Measurements from ENCODE around the gene CNPY3.
"Not testable (repeated sequence)": the region's sequence is repeated elsewhere in the genome, so short reads cannot be mapped to it uniquely, and the experiment has no call there.

Gene CNPY3

DNA sequence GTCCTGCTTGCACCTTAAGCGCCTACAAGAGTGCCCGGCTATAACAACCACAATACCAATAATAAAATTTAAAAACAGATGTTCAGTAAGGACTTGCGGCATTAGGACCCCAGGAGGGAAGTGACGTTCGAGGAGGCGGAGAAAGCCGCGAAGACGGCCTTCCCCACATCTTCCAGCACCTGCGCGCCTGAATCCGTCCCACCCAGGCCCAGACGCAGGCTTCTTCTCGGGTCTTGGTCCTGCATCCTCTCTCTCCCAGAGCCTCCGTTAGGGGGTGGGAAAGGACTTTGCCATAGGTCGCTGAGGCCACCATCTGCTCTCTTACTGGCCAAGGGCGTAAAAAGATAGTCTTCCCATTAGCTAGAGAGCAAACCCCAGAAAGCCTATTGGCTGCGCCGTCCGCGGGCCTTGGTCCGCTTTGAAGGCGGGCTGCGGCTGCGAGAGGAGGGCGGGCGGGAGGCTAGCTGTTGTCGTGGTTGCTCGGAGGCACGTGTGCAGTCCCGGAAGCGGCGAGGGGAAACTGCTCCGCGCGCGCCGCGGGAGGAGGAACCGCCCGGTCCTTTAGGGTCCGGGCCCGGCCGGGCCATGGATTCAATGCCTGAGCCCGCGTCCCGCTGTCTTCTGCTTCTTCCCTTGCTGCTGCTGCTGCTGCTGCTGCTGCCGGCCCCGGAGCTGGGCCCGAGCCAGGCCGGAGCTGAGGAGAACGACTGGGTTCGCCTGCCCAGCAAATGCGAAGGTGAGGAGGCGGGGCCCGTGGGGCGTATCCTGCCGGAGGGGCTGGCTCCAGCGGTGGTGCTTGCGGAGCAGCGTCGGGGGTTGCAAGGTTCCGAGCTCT is at the start of gene CNPY3:
TSS of gene CNPY3 (plus strand) at position 495 of the 835 bp plus-strand sequence. CDS start at position 586, 91 bp downstream.
- peak; percentile 96 for DNase-seq (ENCODE audit: low spot score)

DNA sequence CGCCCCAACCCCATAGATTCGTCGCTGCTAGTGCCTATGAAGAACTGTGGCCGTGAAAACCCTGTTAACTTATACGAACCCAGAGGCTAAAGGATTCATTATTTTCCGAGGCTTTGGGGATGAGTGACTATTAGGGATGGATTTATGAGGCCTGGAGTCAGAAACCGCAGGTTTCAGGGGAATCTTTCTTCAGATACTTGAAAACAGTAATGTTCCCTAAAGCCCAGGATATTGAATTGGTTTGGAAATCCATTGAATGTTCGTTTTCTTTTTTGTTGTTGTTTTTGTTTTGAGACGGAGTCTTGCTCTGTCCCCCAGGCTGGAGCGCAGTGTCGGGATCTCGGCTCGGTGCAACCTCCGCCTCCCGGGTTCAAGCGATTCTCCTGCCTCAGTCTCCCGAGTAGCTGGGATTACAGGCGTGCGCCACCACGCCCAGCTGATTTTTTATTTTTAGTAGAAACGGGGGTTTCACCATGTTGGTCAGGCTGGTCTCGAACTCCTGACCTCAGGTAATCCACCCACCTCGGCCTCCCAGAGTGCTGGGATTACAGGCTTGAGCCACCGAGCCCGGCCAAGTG is 49.0 kb upstream of the CNPY3 start:
- DNase-seq (ENCODE audit: low spot score) = not testable (repeated sequence)

DNA sequence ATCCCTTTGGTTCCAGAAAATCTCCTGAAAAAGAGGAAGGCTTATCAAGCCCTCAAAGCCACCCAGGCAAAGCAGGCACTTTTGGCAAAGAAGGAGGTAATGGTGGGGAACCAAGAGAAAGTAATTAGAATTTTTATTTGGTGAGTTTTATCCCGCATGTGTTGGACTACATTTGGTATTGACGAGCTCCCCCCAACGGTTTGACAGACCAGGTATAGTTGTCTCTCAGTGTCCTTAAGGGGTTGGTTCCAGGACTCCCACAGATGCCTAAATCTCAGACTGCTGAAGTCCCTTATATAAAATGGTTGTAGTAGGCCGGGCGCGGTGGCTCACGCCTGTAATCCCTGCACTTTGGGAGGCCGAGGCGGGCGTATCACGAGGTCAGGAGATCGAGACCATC is 48.4 kb upstream of the CNPY3 start:
- DNase-seq (ENCODE audit: low spot score) = not testable (repeated sequence)

DNA sequence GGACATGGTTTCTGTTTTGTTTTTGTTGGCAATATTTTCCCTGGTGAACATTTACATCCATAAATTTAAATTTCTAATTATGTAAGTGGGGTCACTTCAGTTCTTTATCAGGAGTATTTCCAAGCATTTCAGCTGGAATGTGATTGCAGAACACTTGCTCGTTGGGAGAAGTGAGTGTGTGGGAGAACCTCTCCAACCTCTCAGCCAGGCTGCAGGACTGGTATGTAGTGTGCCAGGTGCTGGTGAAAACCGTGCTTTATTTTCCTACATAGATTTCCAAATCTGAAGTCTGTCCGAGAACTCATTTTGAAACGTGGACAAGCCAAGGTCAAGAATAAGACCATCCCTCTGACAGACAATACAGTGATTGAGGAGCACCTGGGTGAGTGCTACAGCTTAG is 43.6 kb upstream of the CNPY3 start:
- DNase-seq (ENCODE audit: low spot score) = no peak

DNA sequence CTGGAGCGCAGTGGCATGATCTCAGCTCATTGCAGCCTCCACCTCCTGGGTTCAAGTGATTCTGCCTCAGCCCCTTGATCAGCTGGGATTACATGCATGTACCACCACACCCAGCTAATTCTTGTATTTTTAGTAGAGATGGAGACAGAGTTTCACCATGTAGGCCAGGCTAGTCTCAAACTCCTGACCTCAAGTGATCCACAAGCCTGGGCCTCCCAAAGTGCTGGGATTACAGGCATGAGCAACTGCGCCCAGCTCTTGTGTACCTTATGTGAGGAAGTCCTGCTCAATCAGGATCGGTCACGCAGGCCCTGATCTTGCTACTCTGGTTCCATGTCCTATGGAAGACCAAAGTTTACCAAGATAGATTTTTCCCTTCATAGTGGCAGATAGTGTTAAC is 41.1 kb upstream of the CNPY3 start:
- DNase-seq (ENCODE audit: low spot score) = not testable (repeated sequence)

DNA sequence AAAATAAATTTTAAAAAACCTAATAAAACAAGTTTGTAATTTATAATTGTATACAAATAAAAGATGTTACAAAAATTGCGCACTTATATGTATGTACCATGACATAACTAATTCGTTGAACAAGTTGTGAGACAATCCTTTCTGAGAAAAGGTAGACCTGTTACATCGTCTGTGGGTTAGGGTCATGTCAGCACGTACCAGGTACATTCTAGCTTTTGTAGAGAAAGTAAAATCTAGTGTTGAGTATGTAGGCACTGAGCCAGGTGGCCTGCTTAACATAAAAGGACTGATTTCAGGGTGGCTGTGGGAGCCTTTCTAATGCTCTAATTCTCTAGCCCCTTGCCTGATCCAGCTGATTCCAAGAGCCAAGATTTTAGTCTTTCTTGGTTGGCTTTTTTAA is 39.5 kb upstream of the CNPY3 start:
- DNase-seq (ENCODE audit: low spot score) = no peak

DNA sequence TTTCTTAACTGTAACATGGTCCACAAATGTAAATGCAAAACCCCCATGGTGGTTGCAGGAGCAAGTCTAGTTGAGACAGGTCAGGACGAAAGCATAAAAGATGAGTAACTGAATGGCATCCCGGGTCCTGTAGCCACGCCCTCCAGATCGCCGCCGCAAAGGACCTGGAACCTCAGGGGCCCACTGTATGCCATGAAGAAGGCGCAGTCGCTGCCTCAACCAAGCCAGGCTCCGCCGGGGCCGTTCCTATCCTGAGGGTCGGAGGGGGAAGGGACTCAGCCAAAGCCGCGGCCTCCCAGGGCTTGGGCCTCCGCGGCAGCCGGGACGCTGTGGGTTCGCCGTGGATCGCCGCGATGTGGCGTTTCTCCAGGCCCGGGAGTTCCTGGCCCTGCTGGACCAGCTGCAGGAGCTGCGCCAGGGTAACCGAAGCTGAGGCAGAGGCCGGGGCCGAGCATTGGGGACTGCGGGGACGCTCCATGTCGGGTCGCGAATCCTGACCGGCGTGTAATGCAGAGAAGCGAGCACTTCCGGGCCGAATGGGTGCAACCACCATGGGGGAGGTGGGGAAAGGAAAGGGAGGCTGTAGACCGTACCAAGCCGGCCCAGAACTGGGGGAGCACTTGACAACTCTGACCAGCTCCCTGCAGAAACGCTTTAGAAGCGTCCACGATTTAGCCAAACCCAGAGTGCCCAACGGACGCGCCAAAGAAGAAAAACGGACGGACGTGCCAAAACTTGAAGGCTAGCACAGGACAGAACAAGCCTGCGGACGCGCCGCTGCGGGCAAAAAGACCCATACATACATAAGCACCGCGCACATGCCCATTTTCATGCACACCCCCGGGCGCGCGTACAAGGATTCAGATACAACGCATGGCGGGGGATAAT is 38.7 kb upstream of the CNPY3 start:
- DNase-seq (ENCODE audit: low spot score) = peak; percentile 97

DNA sequence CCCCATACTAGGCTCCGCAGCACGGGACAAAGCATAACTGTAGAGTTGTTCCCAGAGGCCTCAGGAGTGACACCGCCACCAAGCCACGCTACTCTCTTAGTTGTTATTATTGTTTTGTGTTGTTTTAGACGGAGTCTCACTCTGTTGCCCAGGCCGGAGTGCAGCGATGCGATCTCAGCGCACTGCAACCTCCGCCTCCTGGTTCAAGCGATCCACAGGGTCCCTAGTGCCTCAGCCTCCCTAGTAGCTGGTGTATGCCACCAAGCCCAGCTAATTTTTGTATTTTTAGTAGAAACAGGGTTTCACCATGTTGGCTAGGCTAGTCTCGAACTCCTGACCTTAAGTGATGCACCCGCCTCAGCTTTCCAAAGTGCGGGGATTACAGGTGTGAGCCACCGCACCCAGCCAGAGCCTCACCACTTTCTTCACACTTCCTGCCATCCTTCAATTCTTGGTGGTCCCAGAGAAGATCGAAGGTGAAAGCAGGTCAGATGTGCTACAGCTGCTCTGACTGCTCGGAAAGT is 38.0 kb upstream of the CNPY3 start:
- no peak for DNase-seq (ENCODE audit: low spot score)

DNA sequence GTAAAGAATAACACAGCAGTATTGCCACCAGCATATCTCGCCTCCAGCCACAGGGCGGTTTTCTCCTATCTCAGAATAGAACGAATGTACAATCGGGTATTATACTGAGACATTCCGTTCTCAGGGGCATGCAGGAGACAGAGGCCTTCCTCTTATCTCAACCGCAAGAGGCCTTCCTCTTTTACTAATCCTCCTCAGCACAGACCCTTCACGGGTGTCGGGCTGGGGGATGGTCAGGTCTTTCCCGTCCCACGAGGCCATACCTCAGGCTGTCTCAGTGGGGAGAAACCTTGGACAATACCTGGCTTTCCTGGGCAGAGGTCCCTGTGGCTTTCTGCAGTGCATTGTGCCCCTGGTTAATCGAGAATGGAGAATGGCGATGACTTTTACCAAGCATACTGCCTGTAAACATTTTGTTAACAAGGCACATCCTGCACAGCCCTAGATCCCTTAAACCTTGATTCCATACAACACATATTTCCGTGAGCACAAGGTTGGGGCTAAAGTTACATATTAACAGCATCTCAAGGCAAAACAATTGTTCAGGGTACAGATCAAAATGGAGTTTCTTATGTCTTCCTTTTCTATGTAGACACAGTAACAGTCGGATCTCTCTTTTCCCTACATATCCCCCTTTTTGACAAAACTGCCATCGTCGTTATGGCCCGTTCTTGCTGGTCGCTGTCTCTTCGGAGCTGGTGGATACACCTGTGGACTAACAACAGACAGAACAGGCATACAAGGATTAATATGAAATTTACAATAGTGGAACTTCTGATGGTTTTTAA is 35.0 kb upstream of the CNPY3 start:
- not testable (repeated sequence) for DNase-seq (ENCODE audit: low spot score)

DNA sequence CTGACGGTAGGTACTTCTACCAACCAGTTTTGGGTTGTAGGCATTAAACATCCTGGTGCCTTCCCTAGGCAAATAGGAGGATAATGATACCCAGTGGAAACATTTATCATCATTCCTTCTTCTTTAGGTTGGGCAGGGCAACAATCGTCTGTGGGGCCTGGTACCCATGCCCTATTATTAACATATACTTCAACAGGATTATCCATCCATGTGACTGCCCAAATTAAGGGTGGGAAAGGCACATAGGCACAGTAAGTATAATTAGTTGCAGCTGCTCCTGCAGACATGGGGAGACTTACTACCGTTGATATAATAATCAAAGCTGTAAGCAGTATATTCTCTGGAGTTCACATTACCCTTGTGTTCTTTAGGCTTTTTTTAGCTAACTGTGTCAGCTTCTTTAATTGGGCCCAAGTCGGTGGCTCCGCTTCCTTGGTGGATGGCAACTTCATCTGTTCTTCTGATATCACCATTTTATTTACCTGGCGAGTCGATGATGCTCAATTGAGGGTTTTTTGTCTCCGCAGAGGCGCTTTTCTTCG is 33.0 kb upstream of the CNPY3 start:
- no peak for DNase-seq (ENCODE audit: low spot score)

DNA sequence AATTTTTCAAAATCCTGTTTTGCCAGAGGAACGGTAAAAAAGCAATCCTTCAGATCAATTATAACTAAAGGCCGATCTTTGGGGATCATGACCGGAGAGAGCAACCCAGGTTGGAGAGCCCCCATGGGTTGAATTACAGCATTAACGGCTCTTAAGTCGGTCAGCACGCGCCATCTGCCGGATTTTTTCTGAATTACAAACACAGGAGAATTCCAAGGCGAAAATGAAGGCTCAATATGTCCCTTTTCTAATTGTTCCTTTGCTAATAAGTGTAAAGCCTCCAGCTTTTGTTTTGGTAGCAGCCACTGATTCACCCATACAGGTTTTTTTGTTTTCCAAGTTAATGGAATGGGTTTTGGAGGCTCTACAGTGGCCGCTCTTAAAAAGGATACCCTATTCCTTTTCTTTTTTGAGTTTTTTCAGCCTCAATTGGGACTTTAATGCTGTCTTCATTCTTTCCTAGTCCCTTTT is 30.4 kb upstream of the CNPY3 start:
- DNase-seq (ENCODE audit: low spot score) = peak; percentile 39

DNA sequence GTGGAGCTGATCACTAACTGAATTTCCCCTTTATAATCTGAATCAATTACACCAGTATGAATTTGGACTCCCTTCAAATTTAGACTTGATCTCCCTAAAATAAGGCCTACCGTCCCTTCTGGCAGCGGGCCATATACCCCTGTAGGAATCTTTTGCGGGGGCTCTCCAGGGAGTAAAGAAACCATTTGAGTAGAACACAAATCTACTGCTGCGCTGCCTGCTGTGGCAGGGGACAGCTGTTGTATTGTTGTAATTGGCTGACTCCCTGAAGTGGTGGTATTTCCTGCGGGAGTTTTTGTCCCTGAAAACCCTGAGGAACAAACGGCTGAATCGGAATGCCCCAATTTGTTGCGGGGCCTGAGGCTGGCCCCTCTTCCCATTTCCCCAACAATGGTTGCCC is 29.4 kb upstream of the CNPY3 start:
- DNase-seq (ENCODE audit: low spot score) = no peak

DNA sequence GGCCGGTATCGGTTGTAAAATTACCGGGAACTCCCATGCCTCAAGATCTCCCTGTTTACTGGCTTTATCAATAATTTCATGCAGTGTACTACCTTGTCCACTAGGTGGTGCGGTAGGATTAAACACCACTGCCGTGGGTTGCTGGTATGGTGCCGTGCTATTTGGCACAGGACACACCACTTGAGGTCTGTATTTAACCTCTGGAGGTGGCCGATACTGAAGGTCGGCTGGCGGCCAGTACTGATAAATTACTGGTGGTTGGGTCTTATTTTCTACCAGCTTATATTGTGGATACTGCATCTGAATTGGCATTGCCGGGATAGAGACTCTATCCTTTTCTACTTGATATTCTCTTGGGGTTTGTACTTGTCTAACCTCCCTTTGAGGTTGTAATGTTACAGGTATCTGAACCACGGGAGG is 27.7 kb upstream of the CNPY3 start:
- DNase-seq (ENCODE audit: low spot score) = peak; percentile 75

DNA sequence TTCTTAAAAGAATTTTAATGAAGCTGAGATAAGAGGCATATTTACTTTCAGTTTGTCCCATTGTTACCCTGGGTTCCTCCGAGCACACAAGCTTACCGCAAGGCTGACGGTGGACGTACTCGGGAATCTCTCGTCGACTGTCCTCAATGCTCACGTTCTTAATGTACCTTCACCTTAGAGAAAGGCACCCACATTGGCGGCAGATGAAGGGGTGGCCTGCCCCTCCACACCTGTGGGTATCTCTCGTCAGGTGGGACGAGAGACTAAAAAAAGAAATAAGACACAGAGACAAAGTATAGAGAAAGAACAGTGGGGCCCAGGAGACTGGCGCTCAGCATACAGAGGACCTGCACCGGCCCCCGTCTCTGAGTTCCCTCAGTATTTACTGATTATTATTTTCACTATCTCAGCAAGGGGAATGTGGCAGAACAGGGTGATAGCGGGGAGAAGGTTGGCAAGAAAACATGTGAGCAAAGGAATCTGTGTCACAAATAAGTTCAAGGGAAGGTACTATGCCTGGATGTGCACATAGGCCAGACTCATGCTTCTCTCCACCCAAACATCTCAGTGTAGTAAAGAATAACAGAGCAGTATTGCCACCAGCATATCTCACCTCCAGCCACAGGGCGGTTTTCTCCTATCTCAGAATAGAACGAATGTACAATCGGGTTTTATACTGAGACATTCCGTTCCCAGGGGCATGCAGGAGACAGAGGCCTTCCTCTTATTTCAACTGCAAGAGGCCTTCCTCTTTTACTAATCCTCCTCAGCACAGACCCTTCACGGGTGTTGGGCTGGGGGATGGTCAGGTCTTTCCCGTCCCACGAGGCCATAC is 26.6 kb upstream of the CNPY3 start:
- DNase-seq (ENCODE audit: low spot score) = not testable (repeated sequence)

DNA sequence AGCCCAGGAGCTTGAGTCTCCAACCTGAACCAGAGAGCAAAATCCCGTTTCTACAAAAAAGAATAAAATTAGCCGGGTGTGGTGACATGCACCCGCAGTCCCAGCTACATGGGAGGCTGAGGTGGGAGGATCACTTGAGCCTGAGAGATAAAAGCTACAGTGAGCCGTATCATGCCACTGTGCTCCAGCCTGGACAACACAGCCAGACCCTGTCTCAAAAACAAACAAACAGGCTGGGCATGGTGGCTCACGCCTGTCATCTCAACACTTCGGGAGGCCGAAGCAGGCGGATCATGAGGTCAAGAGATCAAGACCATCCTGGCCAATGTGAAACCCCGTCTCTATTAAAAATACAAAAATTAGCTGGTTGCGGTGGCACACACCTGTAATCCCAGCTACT is 24.8 kb upstream of the CNPY3 start:
- DNase-seq (ENCODE audit: low spot score) = no peak

DNA sequence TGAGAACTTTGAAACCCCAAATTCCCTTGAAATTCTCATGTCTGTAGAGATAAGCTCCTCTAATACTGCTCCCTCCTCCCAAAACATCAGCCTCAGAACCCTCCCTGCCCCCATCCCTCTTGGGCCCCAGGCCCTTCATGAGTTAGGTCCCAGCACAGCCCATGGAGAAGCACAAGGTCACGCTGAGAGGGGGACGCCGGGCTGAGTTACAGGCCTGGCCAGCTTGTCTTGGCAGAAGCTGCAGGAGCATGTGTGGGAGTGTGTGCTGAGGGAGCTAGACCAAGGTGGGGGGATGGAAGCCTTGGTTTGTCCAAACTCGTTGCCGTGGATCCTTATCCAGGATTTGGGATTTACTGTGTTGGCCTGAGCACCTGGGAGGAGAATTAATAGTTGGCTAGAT is 21.9 kb upstream of the CNPY3 start:
- no peak for DNase-seq (ENCODE audit: low spot score)

DNA sequence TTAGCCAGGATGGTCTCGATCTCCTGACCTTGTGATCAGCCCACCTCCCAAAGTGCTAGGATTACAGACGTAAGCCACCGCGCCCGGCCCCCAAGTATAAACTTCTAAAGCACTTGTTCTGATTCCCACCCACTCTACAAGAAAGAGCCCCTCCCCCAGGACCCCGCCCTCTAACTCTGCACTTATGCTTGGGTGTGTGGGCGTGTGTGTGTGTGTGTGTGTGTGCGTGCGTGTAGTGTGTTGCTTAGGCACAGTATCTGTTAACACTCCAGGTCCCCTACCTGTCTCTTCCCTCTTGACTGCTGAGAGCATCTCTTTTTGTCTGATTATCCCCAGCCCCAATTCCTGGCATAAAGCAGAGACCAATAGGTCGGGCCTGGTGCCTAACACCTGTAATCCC is 19.4 kb upstream of the CNPY3 start:
- DNase-seq (ENCODE audit: low spot score) = no peak

DNA sequence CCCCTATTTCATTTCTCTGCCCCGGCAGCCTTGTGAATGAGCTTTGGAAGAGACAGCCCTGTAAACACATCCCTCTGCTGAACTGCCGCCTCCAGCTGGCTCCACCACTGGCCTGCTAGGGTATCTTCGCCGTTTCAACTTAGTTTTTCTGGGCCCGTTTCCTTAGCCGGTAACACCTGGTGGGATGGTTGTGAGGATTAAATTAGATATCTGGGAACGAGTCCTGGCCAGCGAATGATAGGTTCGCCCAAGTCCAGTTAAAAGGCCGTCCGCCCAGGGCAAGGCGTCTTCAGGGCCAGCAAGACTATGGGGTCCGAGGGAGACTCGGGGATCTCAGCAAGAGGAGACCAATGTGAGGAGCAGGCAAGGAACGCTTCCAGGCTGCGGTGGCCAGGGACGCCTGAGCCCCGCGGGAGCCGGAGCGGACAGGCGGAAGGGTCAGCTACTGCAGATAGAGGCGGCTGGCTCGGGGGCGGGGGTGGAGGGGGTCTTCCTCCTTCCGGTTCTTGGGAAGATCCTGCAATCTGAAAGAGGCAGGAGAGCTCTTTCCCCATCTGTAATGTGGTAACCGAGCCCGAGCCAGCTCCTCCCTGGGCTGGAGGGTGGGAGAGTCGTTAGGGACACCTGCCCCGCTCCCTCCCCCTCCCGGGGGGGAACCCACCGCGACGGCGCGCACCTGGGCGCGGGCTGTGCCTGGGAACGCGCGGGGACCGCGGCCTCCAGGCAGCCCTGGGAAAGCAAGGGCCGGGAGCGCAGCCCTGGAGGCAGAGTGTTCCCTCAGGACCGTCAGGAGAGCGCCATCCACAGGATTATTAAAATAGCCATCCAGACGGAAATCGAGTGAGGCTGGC is 17.9 kb upstream of the CNPY3 start:
- no peak for DNase-seq (ENCODE audit: low spot score)

DNA sequence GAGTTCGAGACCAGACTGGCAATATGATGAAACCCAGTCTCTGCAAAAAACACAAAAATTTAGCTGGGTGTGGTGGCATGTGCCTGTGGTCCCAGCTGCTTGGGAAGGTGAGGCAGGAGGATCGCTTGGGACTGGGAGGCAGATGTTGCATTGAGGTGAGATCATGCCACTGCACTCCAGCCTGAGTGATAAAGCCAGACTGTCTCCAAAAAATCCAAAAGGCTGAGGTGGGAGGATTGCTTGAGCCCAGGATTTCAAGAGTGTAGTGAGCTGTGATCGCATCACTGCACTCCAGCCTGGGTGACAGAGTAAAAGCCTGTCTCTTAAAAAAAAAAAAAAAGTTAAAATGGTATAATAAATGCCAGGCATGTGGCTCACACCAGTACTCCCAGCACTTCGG is 14.7 kb upstream of the CNPY3 start:
- no peak for DNase-seq (ENCODE audit: low spot score)

All from AG20443 (cell line).